Activated T-cell treated with anti-CD3 and anti-CD28 coated beads for 1 hour (primary cell): ENCODE results near the gene PON3.
"Not testable (repeated sequence)": the region's sequence is repeated elsewhere in the genome, so short reads cannot be mapped to it uniquely, and the experiment has no call there.

Experiments used
- DNase-seq: peaks from one replicate; pipeline ENCODE4 v3.0.0-alpha.2; 2020; ENCODE audit warnings: low read depth

The PON3 gene

GRCh38 chr7:95411666-95412065, 15.5 kb upstream of the PON3 start:
- DNase-seq = no peak

- DNase-seq = no peak
Measured at GRCh38 chr7:95411036-95411435, 14.9 kb upstream of the PON3 start.

- DNase-seq = no peak
Measured at GRCh38 chr7:95407751-95408150, 11.6 kb upstream of the PON3 start.

GRCh38 chr7:95405800-95406199, 9.6 kb upstream of the PON3 start:
- no peak for DNase-seq

DNA sequence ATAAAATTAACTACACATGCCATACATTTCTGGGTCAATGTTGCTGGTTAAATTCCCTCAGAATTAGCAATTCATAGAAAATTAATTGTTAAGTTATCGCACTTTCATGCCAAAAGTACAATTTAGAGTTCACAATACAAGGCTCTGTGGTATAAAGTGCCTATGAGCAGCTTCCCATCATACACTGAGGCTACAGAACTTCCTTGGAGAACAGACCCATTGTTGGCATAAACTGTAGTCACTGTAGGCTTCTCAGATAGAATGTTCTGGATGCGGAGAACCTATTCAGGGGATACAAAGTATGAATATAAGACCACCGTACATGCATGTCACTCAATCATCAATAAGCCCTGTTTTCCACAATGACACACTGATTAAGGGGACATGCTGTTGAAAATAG, 9.0 kb upstream of the PON3 start:
- no peak for DNase-seq

DNA sequence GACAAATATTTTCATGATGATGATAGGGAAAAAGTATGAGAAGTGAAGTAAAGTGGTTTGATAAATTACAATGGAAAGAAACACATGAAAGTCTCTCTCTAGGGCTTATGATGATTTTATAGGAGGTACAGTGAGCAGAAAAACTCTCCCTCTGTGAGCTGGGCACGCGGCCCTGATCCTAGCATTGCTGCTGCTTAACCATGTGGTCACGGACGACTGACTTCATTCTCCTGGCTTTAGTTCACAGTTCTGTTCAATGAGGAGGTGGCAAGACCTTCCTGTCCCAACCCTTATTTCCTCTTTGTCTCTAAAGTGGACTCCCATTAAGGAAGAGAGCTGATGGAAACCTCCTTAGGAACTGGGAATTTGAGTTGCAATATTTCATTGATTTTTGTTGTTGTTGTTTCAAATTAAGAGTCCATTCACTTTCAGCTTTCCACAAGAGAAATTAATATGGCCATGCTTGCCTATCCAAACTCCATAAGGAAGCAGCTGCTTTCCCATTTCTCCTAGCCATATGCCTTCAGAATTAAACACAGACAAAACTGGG, 8.2 kb upstream of the PON3 start:
- no peak for DNase-seq

GRCh38 chr7:95398155-95398940, 2.2 kb upstream of the PON3 start:
- no peak for DNase-seq

DNA sequence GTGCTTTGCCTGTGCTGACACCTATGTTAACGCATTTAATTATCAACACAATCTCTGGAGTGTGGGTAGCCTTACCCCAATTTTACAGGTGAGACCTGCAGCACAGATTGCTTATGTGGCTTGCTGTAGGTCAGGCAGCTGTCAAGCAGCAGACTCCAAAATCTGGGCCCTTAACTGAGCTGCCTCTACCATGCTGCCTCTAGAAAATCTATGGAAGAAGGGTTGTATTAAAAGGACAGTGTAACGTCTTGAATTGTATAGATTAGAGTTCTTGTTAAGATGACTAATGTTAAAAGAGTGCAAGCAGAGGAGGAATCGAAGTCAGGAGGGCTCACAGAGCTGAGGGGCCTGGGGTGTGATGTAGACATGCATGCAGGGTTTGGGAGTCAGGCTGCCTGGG, 1.2 kb upstream of the PON3 start:
- no peak for DNase-seq

DNA sequence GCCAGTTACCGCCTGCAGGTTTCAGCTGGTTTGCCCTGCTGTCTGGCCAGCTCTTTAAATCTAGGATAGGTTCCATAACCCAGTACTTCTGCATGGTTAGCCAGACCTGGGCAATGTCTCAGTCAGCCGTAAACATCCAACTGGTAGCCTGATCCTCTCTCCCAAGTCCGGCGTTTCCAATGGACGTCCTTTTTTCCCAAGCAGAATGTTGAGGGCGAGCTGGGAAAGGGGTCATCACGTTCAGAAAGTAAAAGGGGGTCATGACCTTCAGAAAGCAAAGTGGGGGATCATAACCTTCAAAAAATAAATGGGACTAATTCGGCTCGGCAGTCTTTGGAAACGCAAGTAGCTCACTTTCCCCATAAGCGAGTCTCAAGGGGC, 430 bp downstream of the PON3 start:
- DNase-seq = no peak

DNA sequence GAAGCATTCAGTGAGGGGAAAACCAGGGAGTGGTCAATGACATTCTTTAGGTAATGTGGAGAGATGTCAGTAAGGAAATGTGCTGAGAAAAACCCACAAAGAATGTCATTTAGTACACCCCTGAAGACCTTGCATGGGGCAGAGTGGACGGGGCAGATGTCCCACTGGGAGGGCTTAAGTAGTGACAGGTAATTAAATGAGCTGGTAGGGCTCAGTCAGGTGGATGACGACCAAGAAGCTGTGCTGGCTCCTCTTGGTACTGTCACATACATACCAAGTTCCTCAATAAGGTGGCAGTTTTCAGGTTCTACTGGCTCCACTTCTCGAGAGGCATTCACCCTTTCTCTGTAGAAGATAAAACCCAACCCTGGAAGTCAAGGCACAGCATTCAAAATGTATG, 1.8 kb downstream of the PON3 start:
- no peak for DNase-seq

DNA sequence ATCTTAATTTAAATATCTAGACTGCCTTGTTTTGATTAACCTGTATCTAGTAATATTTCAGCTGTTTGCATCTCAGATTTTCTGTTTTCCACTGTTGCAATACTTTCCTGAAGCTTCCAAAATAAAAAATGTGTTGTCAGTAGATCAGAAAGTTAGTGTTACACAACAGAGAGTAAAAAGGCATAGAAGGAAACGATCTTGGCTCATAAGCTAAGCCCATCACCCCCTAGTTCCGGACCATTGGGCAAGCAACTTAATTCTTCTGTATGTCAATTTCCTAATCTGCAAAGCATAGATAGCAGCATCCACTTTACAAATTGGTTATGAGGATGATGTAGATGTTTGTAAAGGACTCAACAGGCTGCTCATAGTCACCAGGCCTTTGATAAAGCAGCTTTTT, 4.4 kb downstream of the PON3 start:
- DNase-seq = no peak

GRCh38 chr7:95389516-95389915, 6.7 kb downstream of the PON3 start:
- DNase-seq = no peak

- DNase-seq = not testable (repeated sequence)
Measured at GRCh38 chr7:95379457-95379856, 16.7 kb downstream of the PON3 start.

- DNase-seq = no peak
Measured at GRCh38 chr7:95376632-95377400, 19.4 kb downstream of the PON3 start.

DNA sequence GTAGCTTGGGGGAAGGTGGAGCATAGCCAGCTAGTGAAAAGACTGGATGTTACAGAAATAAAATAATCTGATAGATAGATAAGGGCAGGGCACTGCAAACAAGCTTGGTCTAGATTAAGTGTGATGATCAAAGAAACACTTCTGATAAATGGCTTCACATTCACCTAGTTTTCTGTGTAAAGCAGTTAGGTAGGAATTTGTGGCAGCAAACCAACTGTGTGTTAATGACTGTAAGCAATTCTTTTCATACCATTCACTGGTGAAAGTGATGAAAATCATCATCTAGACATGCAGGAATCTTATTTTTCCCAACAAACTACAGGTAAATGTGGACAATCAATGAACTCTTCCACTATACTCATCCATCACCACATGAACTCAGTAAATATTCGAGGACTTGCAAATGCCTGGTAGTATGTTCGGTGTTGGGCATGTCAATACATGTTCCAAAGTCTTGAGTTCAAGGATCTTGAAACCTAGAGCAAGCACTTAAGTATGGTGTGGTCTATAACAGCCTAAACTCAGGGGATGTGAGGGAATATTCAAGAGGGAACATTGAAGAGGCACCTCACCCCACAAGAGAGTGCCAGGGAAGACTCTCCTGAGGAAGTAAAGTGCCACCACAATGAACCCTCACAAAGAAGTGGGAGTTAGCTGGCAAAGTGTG, 20.5 kb downstream of the PON3 start:
- no peak for DNase-seq

DNA sequence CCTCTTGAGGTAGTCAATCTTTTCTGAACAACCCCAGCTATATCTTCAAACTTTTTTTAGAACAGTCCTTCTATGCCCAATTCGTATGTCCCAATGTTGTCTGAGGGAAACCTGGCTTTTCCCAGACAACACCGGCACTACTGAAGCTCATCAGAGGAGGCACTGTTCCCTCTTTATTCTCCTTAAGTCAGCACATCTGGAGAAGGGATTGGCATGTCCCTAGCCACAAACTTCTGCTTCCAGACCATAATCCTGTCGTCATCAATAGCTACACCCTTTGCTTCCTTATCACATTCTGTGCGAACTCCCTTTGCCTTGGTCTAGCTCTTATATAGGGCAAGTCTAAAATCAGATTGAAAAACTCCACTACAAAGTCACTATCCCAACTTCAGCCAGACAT, 22.9 kb downstream of the PON3 start:
- DNase-seq = no peak

GRCh38 chr7:95368235-95368634, 27.9 kb downstream of the PON3 start:
- no peak for DNase-seq

GRCh38 chr7:95367606-95368005, 28.6 kb downstream of the PON3 start:
- DNase-seq = no peak

DNA sequence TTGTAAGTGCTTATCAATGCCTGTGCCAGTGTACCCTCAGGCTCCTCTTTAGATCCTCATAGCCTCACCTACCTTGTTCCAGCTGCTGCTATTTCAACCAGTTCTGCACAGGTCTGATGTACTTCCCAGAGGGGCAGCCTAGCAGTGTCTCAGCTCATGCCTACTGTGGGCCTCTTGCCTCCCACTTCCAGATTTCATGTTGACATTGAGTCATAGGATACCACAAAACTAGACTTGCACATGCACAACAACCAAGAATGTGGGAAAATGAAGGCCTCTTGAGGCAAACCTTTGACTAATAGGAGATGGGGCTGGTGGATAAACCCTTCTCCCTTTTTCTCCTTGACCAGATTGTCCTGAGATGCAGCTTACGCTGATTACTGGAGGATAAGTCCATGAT, 31.0 kb downstream of the PON3 start:
- DNase-seq = no peak

DNA sequence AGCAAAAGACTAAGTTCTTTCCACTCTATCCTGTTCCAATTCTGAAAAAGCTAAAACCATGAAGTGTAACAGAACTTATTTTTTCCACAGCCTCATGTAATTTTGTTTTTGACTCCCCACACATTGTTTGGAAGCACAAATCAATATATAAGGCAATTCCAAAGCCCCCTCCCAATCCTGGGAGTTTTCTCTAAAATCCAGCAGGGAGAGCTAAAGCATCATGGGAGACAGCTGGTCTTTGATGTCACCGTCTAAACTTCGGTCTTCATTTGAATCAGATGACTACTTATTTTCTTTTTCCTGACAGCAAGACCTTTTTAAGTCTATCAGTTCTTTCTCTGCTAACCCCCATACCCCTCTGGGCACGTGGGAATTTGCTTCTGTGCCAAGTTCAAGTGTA, 38.6 kb downstream of the PON3 start:
- no peak for DNase-seq

DNA sequence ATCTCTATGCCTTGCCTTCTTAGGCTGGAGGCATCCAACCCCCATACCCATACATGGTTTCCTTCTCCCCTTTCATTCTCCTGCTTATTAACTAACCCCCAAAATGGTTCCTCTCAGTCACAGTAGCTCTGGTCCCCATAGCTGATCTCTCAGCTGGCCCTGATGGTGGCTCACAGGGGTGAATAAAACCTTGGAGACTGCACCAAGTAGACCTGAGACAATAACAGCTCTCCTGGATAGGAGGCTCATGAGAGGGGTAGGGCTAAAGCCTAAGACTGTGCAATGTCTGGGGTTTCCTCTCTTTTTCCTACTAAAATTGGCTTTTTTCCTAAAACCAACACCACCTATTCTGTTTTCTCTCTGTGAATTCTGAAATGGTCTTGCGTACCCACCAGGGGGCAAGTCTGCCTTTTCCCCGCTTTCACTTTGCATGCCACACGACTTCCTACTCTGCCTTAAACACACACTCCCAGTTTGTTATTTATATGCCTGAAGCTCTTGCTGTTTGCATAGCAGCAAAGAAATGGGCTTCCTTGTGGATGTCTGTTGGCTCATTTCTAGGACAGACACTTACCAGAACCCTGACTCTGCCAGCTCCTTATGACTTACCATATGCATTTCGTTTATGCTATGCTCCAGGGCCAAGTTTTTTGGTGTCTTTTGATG, 53.4 kb downstream of the PON3 start:
- DNase-seq = no peak

- DNase-seq = no peak
Measured at GRCh38 chr7:95342029-95342428, 54.1 kb downstream of the PON3 start.
